RWPE2 (cell line): ENCODE data around the gene RBM20.
A peak's percentile ranks its signal among the peaks of the same experiment; 100 is the strongest.

ENCODE experiments used
- ATAC-seq: fragments of 200-7000 bp; cut with Tn5 transposase; 3 replicates; pipeline ENCODE4 v1.9.1; 2021; ENCODE audit warnings: low read depth
- DNase-seq: peaks from one replicate; pipeline ENCODE4 v3.0.0-alpha.2; 2020; ENCODE audit warnings: low spot score
- H3K27ac ChIP-seq: fragments of 450-650 bp; 2 replicates; pipeline ENCODE4 v1.5.1; 2017; ENCODE audit warnings: mild to moderate bottlenecking; ENCODE audit not compliant: poor library complexity, severe bottlenecking
- H3K27me3 ChIP-seq: fragments of 250-450 bp; sonication (Bioruptor Pico); 2 replicates; pipeline ENCODE4 v1.5.1; 2021; ENCODE audit warnings: mild to moderate bottlenecking, moderate library complexity; ENCODE audit not compliant: insufficient read depth, poor library complexity, severe bottlenecking
- H3K36me3 ChIP-seq: fragments of 250-450 bp; sonication (Bioruptor Pico); 2 replicates; pipeline ENCODE4 v1.5.1; 2020; ENCODE audit warnings: low read depth, mild to moderate bottlenecking, moderate library complexity
- H3K4me1 ChIP-seq: fragments of 250-450 bp; sonication (Bioruptor Pico); 2 replicates; pipeline ENCODE4 v1.5.1; 2021; ENCODE audit warnings: mild to moderate bottlenecking, moderate library complexity; ENCODE audit not compliant: insufficient read depth, poor library complexity, severe bottlenecking
- H3K4me3 ChIP-seq: fragments of 250-450 bp; sonication (Bioruptor Pico); 2 replicates; pipeline ENCODE4 v1.5.1; 2021; ENCODE audit warnings: mild to moderate bottlenecking, moderate library complexity; ENCODE audit not compliant: severe bottlenecking
- H3K9me3 ChIP-seq: fragments of 250-450 bp; sonication (Bioruptor Pico); 2 replicates; pipeline ENCODE4 v1.5.1; 2021; ENCODE audit warnings: mild to moderate bottlenecking, moderate library complexity; ENCODE audit not compliant: severe bottlenecking
- TF ChIP-seq, protein P1 (sequence below): fragments of 450-650 bp; IDR thresholded peaks from one replicate; pipeline ENCODE4 v1.5.1; 2017; ENCODE audit warnings: mild to moderate bottlenecking, moderate library complexity; ENCODE audit not compliant: poor library complexity, severe bottlenecking

The RBM20 gene

DNA sequence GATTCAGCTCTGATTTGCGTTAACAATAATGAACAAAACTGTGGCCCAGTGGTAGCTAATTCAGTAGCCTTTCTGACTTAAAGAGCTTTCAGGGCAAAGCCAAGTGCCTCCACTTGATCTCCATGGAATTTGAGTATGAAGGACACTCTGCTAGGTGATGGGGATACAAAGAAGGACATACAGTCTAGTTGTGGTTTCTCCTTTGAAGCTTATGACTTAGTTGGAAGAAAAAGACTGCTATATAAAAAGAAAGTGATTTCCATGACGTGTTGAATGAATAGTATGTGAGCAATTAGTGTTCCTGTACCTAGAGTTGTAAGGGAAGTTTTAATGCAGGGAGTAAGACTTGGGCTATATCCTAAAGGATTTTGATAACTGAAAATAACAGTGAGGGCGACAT is 235.9 kb downstream of the RBM20 start:
- Histone ChIP-seq H3K4me3 (no peak overlapping the region), H3K4me1 (peaks cover 4% of the 10 kb centered on the region), H3K27me3 (no peaks in the 10 kb centered on the region), H3K36me3 (peaks cover 81% of the 10 kb centered on the region), H3K27ac (no peak overlapping the region), H3K9me3 (no peaks in the 10 kb centered on the region)
- ATAC-seq (no peak), DNase-seq (no peak)
- TF ChIP-seq, protein P1, sequence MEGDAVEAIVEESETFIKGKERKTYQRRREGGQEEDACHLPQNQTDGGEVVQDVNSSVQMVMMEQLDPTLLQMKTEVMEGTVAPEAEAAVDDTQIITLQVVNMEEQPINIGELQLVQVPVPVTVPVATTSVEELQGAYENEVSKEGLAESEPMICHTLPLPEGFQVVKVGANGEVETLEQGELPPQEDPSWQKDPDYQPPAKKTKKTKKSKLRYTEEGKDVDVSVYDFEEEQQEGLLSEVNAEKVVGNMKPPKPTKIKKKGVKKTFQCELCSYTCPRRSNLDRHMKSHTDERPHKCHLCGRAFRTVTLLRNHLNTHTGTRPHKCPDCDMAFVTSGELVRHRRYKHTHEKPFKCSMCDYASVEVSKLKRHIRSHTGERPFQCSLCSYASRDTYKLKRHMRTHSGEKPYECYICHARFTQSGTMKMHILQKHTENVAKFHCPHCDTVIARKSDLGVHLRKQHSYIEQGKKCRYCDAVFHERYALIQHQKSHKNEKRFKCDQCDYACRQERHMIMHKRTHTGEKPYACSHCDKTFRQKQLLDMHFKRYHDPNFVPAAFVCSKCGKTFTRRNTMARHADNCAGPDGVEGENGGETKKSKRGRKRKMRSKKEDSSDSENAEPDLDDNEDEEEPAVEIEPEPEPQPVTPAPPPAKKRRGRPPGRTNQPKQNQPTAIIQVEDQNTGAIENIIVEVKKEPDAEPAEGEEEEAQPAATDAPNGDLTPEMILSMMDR, result no peak

DNA sequence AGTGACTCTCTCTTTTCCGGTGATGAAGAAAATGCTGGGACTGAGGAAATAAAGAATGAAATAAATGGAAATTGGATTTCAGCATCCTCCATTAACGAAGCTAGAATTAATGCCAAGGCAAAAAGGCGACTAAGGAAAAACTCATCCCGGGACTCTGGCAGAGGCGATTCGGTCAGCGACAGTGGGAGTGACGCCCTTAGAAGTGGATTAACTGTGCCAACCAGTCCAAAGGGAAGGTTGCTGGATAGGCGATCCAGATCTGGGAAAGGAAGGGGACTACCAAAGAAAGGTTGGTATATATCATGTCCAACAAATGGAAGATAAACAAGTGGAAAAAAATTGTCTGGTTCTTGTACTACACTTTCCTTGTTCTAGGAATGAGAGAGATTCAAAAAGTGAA is 237.1 kb downstream of the RBM20 start:
- ATAC-seq (no peak), DNase-seq (no peak)
- no peaks in the 10 kb centered on the region for H3K27me3 ChIP-seq
- H3K4me1 ChIP-seq, result no peaks in the 10 kb centered on the region
- H3K4me3 ChIP-seq, result no peak overlapping the region
- H3K27ac ChIP-seq, result no peak overlapping the region
- H3K36me3 ChIP-seq, result peaks cover 87% of the 10 kb centered on the region
- no peaks in the 10 kb centered on the region for H3K9me3 ChIP-seq
- TF ChIP-seq, protein P1, result no peak

DNA sequence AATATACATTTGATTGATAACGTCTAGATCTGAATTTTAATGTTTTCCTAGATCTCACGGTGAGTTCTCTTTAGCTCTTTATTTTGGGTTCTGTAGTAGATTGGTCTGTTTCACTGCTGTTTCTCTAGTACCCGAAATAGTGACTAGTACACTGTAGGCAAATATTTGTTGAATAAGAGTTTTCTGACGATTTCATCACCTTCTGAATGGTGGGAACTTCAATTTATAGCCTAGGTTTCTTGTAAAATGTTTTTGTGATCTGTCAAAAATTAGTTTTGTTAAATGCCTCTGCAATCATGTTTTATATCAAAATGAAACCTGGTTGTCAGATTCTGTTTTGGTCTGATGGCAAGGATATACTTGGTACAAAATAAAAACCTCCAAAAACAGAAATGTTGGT is 237.8 kb downstream of the RBM20 start:
- Histone ChIP-seq H3K4me1 (no peaks in the 10 kb centered on the region), H3K36me3 (peaks cover 87% of the 10 kb centered on the region), H3K9me3 (no peaks in the 10 kb centered on the region), H3K4me3 (no peak overlapping the region), H3K27ac (no peak overlapping the region), H3K27me3 (no peaks in the 10 kb centered on the region)
- ATAC-seq (no peak), DNase-seq (no peak)
- TF ChIP-seq, protein P1, result no peak

DNA sequence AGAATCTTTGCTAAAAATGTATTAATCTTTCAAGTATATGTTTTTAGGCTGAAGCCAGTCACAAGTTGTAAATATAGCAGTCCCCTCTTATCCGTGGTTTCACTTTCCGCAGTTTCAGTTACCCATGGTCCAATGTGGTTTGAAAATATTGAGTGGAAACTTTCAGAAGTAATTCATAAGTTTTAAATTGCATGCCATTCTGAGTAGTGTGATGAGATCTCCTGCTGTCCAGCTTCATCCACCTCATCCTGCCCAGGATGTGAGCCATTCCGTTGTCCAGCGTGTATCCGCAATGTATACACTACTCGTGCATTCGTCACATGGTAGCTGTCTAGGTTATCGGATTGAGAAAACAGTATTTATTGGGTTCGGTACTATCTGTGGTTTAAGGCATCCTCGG is 239.8 kb downstream of the RBM20 start:
- TF ChIP-seq, protein P1, result no peak
- Histone ChIP-seq H3K27ac (no peak overlapping the region), H3K9me3 (no peaks in the 10 kb centered on the region), H3K27me3 (no peaks in the 10 kb centered on the region), H3K4me1 (no peaks in the 10 kb centered on the region), H3K4me3 (no peak overlapping the region), H3K36me3 (peaks cover 86% of the 10 kb centered on the region)
- 0 out of 3 replicates have a peak, but pooled peaks have one; percentile 40 for ATAC-seq
- no peak for DNase-seq

DNA sequence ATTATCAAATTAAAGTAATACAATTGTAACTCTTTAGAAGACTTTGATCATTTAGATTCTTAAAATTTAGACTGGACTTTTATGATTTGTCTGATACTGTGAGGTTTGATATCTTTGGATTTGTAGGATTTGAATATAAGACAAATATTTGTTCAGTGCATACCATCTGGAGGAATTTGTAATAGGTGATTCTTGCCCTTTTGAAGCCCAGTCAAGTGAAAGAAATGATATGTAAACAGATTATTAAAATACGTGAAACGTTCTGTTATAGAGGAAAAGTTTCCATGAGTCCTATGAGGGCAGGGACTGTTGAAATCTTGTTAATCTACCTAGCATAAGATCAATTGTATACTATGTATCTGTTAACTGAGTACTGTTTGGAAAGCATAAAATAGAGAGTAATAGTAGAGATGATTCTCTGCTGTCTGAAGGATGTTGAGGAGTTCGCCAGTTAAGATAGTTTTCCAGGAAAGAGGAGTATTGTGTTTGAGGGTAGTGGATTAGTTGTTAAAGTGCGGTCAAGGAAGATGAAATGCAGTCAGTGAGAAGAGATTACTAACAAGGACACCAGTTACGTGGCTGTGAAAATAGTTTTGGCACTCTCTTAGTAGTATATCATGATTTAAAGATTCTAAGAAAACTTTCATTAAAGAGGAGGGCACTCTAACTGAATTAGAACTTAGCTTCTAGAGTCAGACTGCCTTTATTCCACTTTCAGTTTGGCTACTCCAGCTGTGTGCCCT is 242.0 kb downstream of the RBM20 start:
- TF ChIP-seq, protein P1, result no peak
- H3K4me1 ChIP-seq, result no peaks in the 10 kb centered on the region
- DNase-seq, result no peak
- ATAC-seq, result no peak
- H3K27ac ChIP-seq, result no peak overlapping the region
- no peak overlapping the region for H3K4me3 ChIP-seq
- no peaks in the 10 kb centered on the region for H3K27me3 ChIP-seq
- no peaks in the 10 kb centered on the region for H3K9me3 ChIP-seq
- H3K36me3 ChIP-seq, result peaks cover 92% of the 10 kb centered on the region
